B cell (primary cell): ENCODE measurements around the gene SEPTIN2. TPM values are rescaled to one million over a fixed set of nuclear protein-coding genes. Genes with fewer than 3 reads are reported as not detected.

ENCODE experiments used
- ATAC-seq: fragments of 200-7000 bp; cut with Tn5 transposase; one replicate; pipeline ENCODE4 v1.10.0; 2021; ENCODE audit warnings: low read depth, mild to moderate bottlenecking, moderate number of reproducible peaks, moderate library complexity
- CTCF ChIA-PET: fragments of 350-600 bp; sonication (Branson Sonifier 250); formaldehyde crosslinking; loops from one replicate; lab custom pipeline; 2021; ENCODE audit warnings: antibody characterized with exemption, inconsistent platforms; lab: Charles Lee
- POLR2A ChIA-PET: fragments of 350-600 bp; sonication (Branson Sonifier 250); formaldehyde crosslinking; loops from one replicate; lab custom pipeline; 2021; ENCODE audit warnings: antibody characterized with exemption; lab: Charles Lee
- DNase-seq: peaks from one replicate; pipeline ENCODE4 v3.0.0; 2013
- H2AFZ ChIP-seq: 2 replicates; pipeline ENCODE4 v1.6.1; 2012; ENCODE audit warnings: mild to moderate bottlenecking, low read depth, low read length; ENCODE audit not compliant: insufficient read depth, poor library complexity, severe bottlenecking
- H3K27ac ChIP-seq, 2 donors: 1 replicate in 1 of 2; 2 replicates in 1 of 2; pipeline ENCODE4 v1.5.1; 2012 to 2013; ENCODE audit warnings: low read length in 2 of 2, mild to moderate bottlenecking in 2 of 2, moderate library complexity in 1 of 2
- H3K27me3 ChIP-seq, 4 experiments: fragments of 200-600 bp in 1 of 4; sonication (generic) in 1 of 4; replicated peaks in 1 of 4; 1 replicate in 2 of 4; 2 replicates in 2 of 4; pipeline versions ENCODE4 v1.6.1 to v1.7.0; 2013 to 2016; ENCODE audit warnings: low read length in 3 of 4, mild to moderate bottlenecking in 2 of 4, mixed read lengths in 1 of 4, moderate library complexity in 1 of 4; ENCODE audit not compliant: insufficient read depth in 4 of 4, control insufficient read depth in 3 of 4; ENCODE audit errors: control extremely low read depth in 1 of 4
- H3K36me3 ChIP-seq, 2 experiments: replicated peaks in 1 of 2; 1 replicate in 1 of 2; 2 replicates in 1 of 2; pipeline versions ENCODE4 v1.6.1 to v1.7.1; 2013; ENCODE audit warnings: low read length in 1 of 2; ENCODE audit not compliant: insufficient read depth in 2 of 2, control insufficient read depth in 1 of 2; ENCODE audit errors: control extremely low read depth in 1 of 2, extremely low read depth in 1 of 2
- H3K4me1 ChIP-seq, 2 donors: fragments of 200-600 bp in 1 of 2; sonication (generic) in 1 of 2; 1 replicate in 1 of 2; 2 replicates in 1 of 2; pipeline versions ENCODE4 v1.5.1 to v1.6.1; 2013 to 2017; ENCODE audit warnings: low read length in 2 of 2; ENCODE audit not compliant: control insufficient read depth in 2 of 2, insufficient read depth in 2 of 2
- H3K4me2 ChIP-seq: replicated peaks from 2 replicates; pipeline ENCODE3; 2012; ENCODE audit warnings: mild to moderate bottlenecking, low read depth, low read length; ENCODE audit not compliant: poor library complexity, severe bottlenecking
- H3K4me3 ChIP-seq, 5 experiments: fragments of 200-600 bp in 1 of 5; sonication (generic) in 1 of 5; 1 replicate in 3 of 5; 2 replicates in 2 of 5; pipeline versions ENCODE4 v1.5.1 to v1.7.0; 2011 to 2016; ENCODE audit warnings: low read length in 4 of 5, mild to moderate bottlenecking in 4 of 5, low read depth in 2 of 5, control low read depth in 1 of 5, moderate library complexity in 1 of 5; ENCODE audit not compliant: insufficient read depth in 1 of 5; ENCODE audit errors: control extremely low read depth in 1 of 5, extremely low read depth in 1 of 5
- H3K79me2 ChIP-seq: fragments of 200-600 bp; sonication (generic); one replicate; pipeline ENCODE4 v1.6.0; 2016; ENCODE audit warnings: low read length; ENCODE audit not compliant: control insufficient read depth, insufficient read depth
- H3K9ac ChIP-seq: fragments of 200-600 bp; sonication (generic); 2 replicates; pipeline ENCODE4 v1.6.1; 2017; ENCODE audit warnings: mild to moderate bottlenecking, low read length, moderate library complexity
- H3K9me3 ChIP-seq, 3 donors: one replicate each; pipeline versions ENCODE4 v1.6.1 to v1.7.1; 2013; ENCODE audit warnings: low read length in 2 of 3; ENCODE audit not compliant: control insufficient read depth in 2 of 3, insufficient read depth in 1 of 3; ENCODE audit errors: control extremely low read depth in 1 of 3
- H4K20me1 ChIP-seq: 2 replicates; pipeline ENCODE4 v1.6.0; 2012; ENCODE audit warnings: mild to moderate bottlenecking, low read length; ENCODE audit not compliant: insufficient read depth, control insufficient read depth, poor library complexity, severe bottlenecking
- H3K27ac Mint-ChIP-seq: one replicate; pipeline ENCODE4 v1.8.0; 2021; ENCODE audit warnings: mixed read lengths
- H3K27me3 Mint-ChIP-seq: one replicate; pipeline ENCODE4 v1.8.0; 2021; ENCODE audit warnings: mixed read lengths
- H3K4me1 Mint-ChIP-seq: one replicate; pipeline ENCODE4 v1.8.0; 2021; ENCODE audit warnings: mixed read lengths
- H3K4me3 Mint-ChIP-seq: one replicate; pipeline ENCODE4 v1.8.0; 2021; ENCODE audit warnings: mixed read lengths
- H3K9me3 Mint-ChIP-seq: one replicate; pipeline ENCODE4 v1.8.0; 2022; ENCODE audit warnings: mixed read lengths; ENCODE audit not compliant: insufficient read depth
- CTCF ChIP-seq: fragments of 200-600 bp; IDR thresholded peaks from one replicate; pipeline ENCODE4 v1.8.0; 2022; ENCODE audit warnings: antibody characterized with exemption, mild to moderate bottlenecking
- EZH2 ChIP-seq: IDR thresholded peaks from 2 replicates; pipeline ENCODE4 v1.6.1; 2012; ENCODE audit warnings: borderline replicate concordance, low read depth, mild to moderate bottlenecking, moderate library complexity, low read length; ENCODE audit not compliant: insufficient read depth, poor library complexity, severe bottlenecking
- WGBS: methylation state at CpG from one replicate; pipeline ENCODE4 v1.1.5; 2013; ENCODE audit warnings: missing lambda C conversion rate; ENCODE audit not compliant: insufficient coverage; 5-methylcytosine and 5-hydroxymethylcytosine counted together
- intact Hi-C: fragments of 100-400 bp; cut with micrococcal nuclease; formaldehyde crosslinking; loops from one replicate; pipeline ENCODE4 v1.10.0; 2022
- polyA plus RNA-seq: library from polyadenylated mRNA; depleted of rRNA; stranded (reverse); fragments of >200 nt; gene quantifications from 2 replicates; pipeline ENCODE4 v1.2.3, GENCODE V29; 2012
- total RNA-seq, 2 donors: library from RNA; stranded (reverse); fragments of 120-200 nt in 1 of 2; gene quantifications; 1 replicate in 1 of 2; 2 replicates in 1 of 2; pipeline versions ENCODE4 v1.2.3 to v1.2.4, GENCODE V29; 2013 to 2022

Gene SEPTIN2
- total and polyA plus RNA-seq, 2 donors (not counting 1 experiment from before 2014, with no cell fraction given), result 71.8 to 270 TPM

GRCh38 chr2:241272303-241273209, 43.2 kb upstream of the SEPTIN2 start:
- Mint-ChIP-seq H3K4me3 (peak overlapping the region; percentile 80), H3K4me1 (peaks cover 31% of the 10 kb centered on the region), H3K27ac (peak overlapping the region; percentile 29), H3K9me3 (no peaks in the 10 kb centered on the region), H3K27me3 (no peaks in the 10 kb centered on the region)
- peak overlapping the region; percentile 85 for H3K4me2 ChIP-seq
- peaks cover 52% of the 10 kb centered on the region for H3K79me2 ChIP-seq
- no peaks in the 10 kb centered on the region for H3K27me3 ChIP-seq
- peak overlapping the region; percentile 65 for H2AFZ ChIP-seq
- H4K20me1 ChIP-seq, result peaks cover 51% of the 10 kb centered on the region
- peak overlapping the region; percentile 11 to 81 (median 64) for H3K4me3 ChIP-seq
- H3K4me1 ChIP-seq, result peaks cover 12 to 21% of the 10 kb centered on the region in 2 donors
- H3K9ac ChIP-seq, result peak overlapping the region; percentile 74
- no peaks in the 10 kb centered on the region for H3K9me3 ChIP-seq
- WGBS, result under 1% methylated on average over 82 of the region's 102 CpGs
- ATAC-seq (peak; percentile 67), DNase-seq (peak; percentile 62)
- ChIA-PET POLR2A (no interaction called here), CTCF (interaction anchor here (1.3 kb wide), 1 partner anchor 42 kb away, joined by 3 read pairs; no protein-coding TSS in a partner anchor)
- TF ChIP-seq CTCF (no peak), EZH2 (no peak)
- peak overlapping the region in 1 of 2 donors; percentile 40 for H3K27ac ChIP-seq
- intact Hi-C loops, result loop anchor here (1.0 to 5.0 kb wide), 4 partner anchors 44 to 365 kb away; partner anchors contain the start of genes ATG4B, FARP2 and THAP4
- no peaks in the 10 kb centered on the region for H3K36me3 ChIP-seq
